ENCODE measurements around the gene DSTN. TPM values are rescaled to one million over a fixed set of nuclear protein-coding genes. Genes with fewer than 3 reads are reported as not detected.

DSTN gene
- 113 TPM for polyA plus RNA-seq (2013)

DNA sequence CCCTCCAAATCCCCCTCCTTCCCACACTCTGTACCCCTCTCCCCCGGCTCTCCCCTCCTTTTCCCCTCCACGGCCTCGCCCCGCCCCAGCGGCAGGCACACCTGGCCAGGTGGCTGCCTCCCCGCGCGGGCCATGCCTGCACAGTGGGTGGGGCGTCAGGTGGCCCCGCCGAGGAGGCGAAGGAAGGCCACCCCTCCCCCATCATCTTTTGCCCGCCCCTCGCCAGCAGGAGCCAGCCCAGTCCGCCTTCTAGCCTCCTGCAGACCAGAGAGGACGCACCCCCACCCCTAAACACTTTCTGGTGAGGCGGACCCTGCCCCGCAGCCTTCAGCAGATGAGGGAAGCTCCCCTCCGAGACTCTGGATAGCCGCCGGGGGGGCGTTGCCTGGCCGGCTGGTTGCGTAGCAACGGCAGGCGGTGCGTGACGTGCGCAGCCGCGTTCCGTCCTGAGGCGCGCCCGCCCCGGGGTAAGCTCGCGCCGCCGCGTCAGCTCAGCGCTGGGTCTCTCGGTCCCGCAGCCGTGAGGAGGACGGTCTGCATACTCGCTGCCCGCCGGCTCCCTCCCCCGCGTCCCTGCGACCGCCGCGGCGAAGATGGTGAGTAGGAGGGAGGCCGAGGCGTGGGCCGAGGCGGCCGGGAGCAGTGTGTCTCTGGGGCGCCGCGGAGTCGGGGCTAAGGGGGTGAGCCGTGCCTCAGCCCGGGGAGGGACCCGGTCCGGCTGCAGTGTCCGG is at the start of gene DSTN:
DSTN (plus strand) TSS at position 460 of the 731 bp plus-strand sequence; CDS start at position 594, 134 bp downstream.
- ChIA-PET CTCF (interaction anchor here (0.6 to 2.6 kb wide), 10 partner anchors 8 to 272 kb away, joined by 3 to 9 read pairs (median 4); no protein-coding TSS in a partner anchor), POLR2A (interaction anchor here (0.6 to 1.0 kb wide), 2 partner anchors 9 to 41 kb away, joined by 3 read pairs; no protein-coding TSS in a partner anchor)
- peaks cover 0 to 15% (median 6%) of the 10 kb centered on the region in 5 experiments for H3K27me3 ChIP-seq (replicated peaks in 2 of 5; ENCODE audit: control insufficient read depth in 4 of 5, insufficient read depth in 5 of 5, low read length in 4 of 5)
- DNase-seq = peak; percentile 80 to 91 (median 86)
- peaks cover 0 to 2% (median under 1%) of the 10 kb centered on the region in 4 experiments for H3K36me3 ChIP-seq (ENCODE audit: control insufficient read depth in 4 of 4, insufficient read depth in 4 of 4, low read length in 3 of 4)
- H3K27ac ChIP-seq (ENCODE audit: insufficient read depth in 1 of 2, low read depth in 1 of 2, low read length in 2 of 2, poor library complexity in 1 of 2, severe bottlenecking in 2 of 2) = peak within 1 kb of the TSS in 1 of 2 experiments; percentile 77
- H3K9me3 ChIP-seq (ENCODE audit: control extremely low read depth in 1 of 5, control insufficient read depth in 4 of 5, insufficient read depth in 2 of 5, low read depth in 1 of 5, low read length in 4 of 5) = peaks cover 0 to 2% (median 0%) of the 10 kb centered on the region in 5 experiments
- 0% methylated on average over 24 of the region's 70 CpGs for WGBS (ENCODE audit: insufficient coverage)
- peak within 1 kb of the TSS; percentile 82 to 98 (median 90) for H3K4me3 ChIP-seq (ENCODE audit: control insufficient read depth in 1 of 7, extremely low read depth in 1 of 7, insufficient read depth in 4 of 7, low read depth in 2 of 7, low read length in 6 of 7)
- H3K4me1 ChIP-seq (ENCODE audit: control extremely low read depth in 1 of 4, control insufficient read depth in 4 of 4, insufficient read depth in 4 of 4, low read length in 3 of 4) = peaks cover 5 to 26% (median 18%) of the 10 kb centered on the region in 4 experiments

DNA sequence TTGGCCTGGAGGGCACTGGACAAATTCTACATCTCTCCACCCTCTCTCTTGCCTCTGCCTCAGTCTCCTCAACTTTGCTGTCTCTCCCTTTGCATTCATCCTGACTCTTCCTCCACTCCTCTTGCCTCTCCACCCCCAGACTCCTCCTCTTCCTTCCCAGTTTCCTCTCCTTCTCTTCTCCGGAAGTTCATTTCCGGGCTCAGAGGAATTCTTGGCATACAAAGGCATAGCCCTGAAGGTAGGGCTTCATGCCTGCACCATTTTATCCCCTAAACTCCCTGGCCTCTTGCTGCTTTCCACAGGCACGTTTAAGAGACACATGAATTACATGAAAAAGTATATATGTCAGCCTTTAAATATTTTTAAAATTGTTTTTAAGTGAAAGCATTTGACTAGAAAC is 49.3 kb upstream of the DSTN start:
- Histone ChIP-seq H3K27me3 (replicated peaks in 2 of 5; ENCODE audit: control insufficient read depth in 4 of 5, insufficient read depth in 5 of 5, low read length in 4 of 5) (peaks cover 0 to 2% (median 0%) of the 10 kb centered on the region in 5 experiments), H3K27ac (ENCODE audit: insufficient read depth in 1 of 2, low read depth in 1 of 2, low read length in 2 of 2, poor library complexity in 1 of 2, severe bottlenecking in 2 of 2) (no peak overlapping the region), H3K4me3 (ENCODE audit: control insufficient read depth in 1 of 7, extremely low read depth in 1 of 7, insufficient read depth in 4 of 7, low read depth in 2 of 7, low read length in 6 of 7) (no peak overlapping the region), H3K36me3 (ENCODE audit: control insufficient read depth in 4 of 4, insufficient read depth in 4 of 4, low read length in 3 of 4) (no peaks in the 10 kb centered on the region), H3K4me1 (ENCODE audit: control extremely low read depth in 1 of 4, control insufficient read depth in 4 of 4, insufficient read depth in 4 of 4, low read length in 3 of 4) (peaks cover 0 to 3% (median 0%) of the 10 kb centered on the region in 4 experiments), H3K9me3 (ENCODE audit: control extremely low read depth in 1 of 5, control insufficient read depth in 4 of 5, insufficient read depth in 2 of 5, low read depth in 1 of 5, low read length in 4 of 5) (no peaks in the 10 kb centered on the region)
- POLR2A ChIA-PET = no interaction called here
- CTCF ChIA-PET = interaction anchor here (1.2 to 1.8 kb wide), 2 partner anchors 16 to 96 kb away, joined by 3 to 4 read pairs; no protein-coding TSS in a partner anchor
- 17% methylated on average over 2 of the region's 3 CpGs for WGBS (ENCODE audit: insufficient coverage)
- no peak for DNase-seq

DNA sequence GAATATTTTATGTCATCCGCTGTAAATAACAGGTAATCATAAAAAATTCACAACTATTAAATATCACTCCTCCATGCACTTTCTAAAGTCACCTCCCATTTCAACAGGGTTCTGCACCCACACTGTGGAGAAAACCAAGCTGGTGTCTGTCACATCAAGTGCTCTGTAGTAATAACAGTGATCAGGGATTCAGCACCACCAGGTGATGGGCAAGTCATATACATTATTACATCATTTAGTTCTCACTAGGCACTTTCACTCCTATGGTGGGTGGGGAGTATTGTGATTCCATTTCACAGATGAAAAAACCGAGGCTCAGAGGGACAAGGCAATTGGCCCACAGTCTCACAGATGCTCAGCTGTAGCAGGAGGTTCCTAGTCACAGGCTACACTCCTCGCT is 47.3 kb upstream of the DSTN start:
- CTCF ChIA-PET = interaction anchor here (2.7 kb wide), 1 partner anchor 9 kb away, joined by 12 read pairs; no protein-coding TSS in a partner anchor
- 90% methylated on average over 2 of the region's 3 CpGs for WGBS (ENCODE audit: insufficient coverage)

DNA sequence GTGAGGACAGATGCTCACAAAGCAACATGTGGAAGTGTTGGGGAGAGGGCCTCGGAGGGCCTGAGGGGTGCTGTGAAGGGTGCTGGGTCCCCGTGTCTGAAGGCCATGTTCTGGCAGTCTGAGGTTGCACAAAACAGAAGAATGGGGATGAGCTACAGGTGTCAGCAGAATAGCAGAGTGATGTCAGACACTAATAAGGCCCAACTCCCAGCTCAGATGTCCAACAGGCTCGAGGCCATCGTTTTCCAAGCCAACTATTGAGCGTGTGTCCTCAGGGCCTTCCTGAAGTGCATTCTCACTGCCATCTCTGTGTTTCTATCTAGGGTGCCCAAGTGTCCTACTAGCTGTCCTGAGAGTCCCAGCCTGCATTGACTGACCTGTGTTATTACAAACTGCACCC is 46.5 kb upstream of the DSTN start:
- no peak for DNase-seq
- Histone ChIP-seq H3K9me3 (ENCODE audit: control extremely low read depth in 1 of 5, control insufficient read depth in 4 of 5, insufficient read depth in 2 of 5, low read depth in 1 of 5, low read length in 4 of 5) (no peaks in the 10 kb centered on the region), H3K4me3 (ENCODE audit: control insufficient read depth in 1 of 7, extremely low read depth in 1 of 7, insufficient read depth in 4 of 7, low read depth in 2 of 7, low read length in 6 of 7) (no peak overlapping the region), H3K4me1 (ENCODE audit: control extremely low read depth in 1 of 4, control insufficient read depth in 4 of 4, insufficient read depth in 4 of 4, low read length in 3 of 4) (peaks cover 0 to 3% (median 0%) of the 10 kb centered on the region in 4 experiments), H3K27ac (ENCODE audit: insufficient read depth in 1 of 2, low read depth in 1 of 2, low read length in 2 of 2, poor library complexity in 1 of 2, severe bottlenecking in 2 of 2) (no peak overlapping the region), H3K36me3 (ENCODE audit: control insufficient read depth in 4 of 4, insufficient read depth in 4 of 4, low read length in 3 of 4) (no peaks in the 10 kb centered on the region), H3K27me3 (replicated peaks in 2 of 5; ENCODE audit: control insufficient read depth in 4 of 5, insufficient read depth in 5 of 5, low read length in 4 of 5) (peaks cover 0 to 2% (median 0%) of the 10 kb centered on the region in 5 experiments)
- POLR2A ChIA-PET = no interaction called here
- CTCF ChIA-PET = interaction anchor here (2.7 kb wide), 1 partner anchor 10 kb away, joined by 12 read pairs; no protein-coding TSS in a partner anchor
- WGBS (ENCODE audit: insufficient coverage) = 100% methylated on average over 5 of the region's 5 CpGs

More for the DNA sequence above, 47.3 kb upstream of the DSTN start:
- Histone ChIP-seq H3K9me3 (ENCODE audit: control extremely low read depth in 1 of 5, control insufficient read depth in 4 of 5, insufficient read depth in 2 of 5, low read depth in 1 of 5, low read length in 4 of 5) (no peaks in the 10 kb centered on the region), H3K36me3 (ENCODE audit: control insufficient read depth in 4 of 4, insufficient read depth in 4 of 4, low read length in 3 of 4) (no peaks in the 10 kb centered on the region), H3K4me1 (ENCODE audit: control extremely low read depth in 1 of 4, control insufficient read depth in 4 of 4, insufficient read depth in 4 of 4, low read length in 3 of 4) (peaks cover 0 to 3% (median 0%) of the 10 kb centered on the region in 4 experiments), H3K27ac (ENCODE audit: insufficient read depth in 1 of 2, low read depth in 1 of 2, low read length in 2 of 2, poor library complexity in 1 of 2, severe bottlenecking in 2 of 2) (no peak overlapping the region), H3K27me3 (replicated peaks in 2 of 5; ENCODE audit: control insufficient read depth in 4 of 5, insufficient read depth in 5 of 5, low read length in 4 of 5) (peaks cover 0 to 2% (median 0%) of the 10 kb centered on the region in 5 experiments), H3K4me3 (ENCODE audit: control insufficient read depth in 1 of 7, extremely low read depth in 1 of 7, insufficient read depth in 4 of 7, low read depth in 2 of 7, low read length in 6 of 7) (no peak overlapping the region)
- POLR2A ChIA-PET = no interaction called here
- no peak for DNase-seq

DNA sequence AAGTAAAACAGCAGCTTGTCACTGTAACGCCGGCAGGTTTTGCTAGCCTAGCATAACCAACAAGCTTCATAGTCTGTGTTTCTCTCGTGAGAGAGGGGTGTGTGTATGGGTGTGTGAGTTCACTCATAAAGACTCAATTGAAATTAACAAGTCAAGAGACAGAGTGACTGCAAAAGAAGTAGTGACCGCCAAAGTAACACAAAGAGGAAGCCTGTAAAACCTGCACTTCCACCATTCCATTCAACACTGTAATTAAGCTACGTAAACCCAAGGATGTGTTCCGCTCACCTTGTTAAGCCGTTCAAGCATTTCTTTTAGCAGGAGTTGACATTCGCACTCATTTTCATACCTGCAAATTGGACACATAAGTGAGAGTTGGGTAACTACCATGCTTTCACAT is 45.3 kb upstream of the DSTN start:
- peaks cover 0 to 3% (median 0%) of the 10 kb centered on the region in 5 experiments for H3K27me3 ChIP-seq (replicated peaks in 2 of 5; ENCODE audit: control insufficient read depth in 4 of 5, insufficient read depth in 5 of 5, low read length in 4 of 5)
- H3K9me3 ChIP-seq (ENCODE audit: control extremely low read depth in 1 of 5, control insufficient read depth in 4 of 5, insufficient read depth in 2 of 5, low read depth in 1 of 5, low read length in 4 of 5) = no peaks in the 10 kb centered on the region
- H3K36me3 ChIP-seq (ENCODE audit: control insufficient read depth in 4 of 4, insufficient read depth in 4 of 4, low read length in 3 of 4) = no peaks in the 10 kb centered on the region
- no peak overlapping the region for H3K4me3 ChIP-seq (ENCODE audit: control insufficient read depth in 1 of 7, extremely low read depth in 1 of 7, insufficient read depth in 4 of 7, low read depth in 2 of 7, low read length in 6 of 7)
- peaks cover 0 to 3% (median 0%) of the 10 kb centered on the region in 4 experiments for H3K4me1 ChIP-seq (ENCODE audit: control extremely low read depth in 1 of 4, control insufficient read depth in 4 of 4, insufficient read depth in 4 of 4, low read length in 3 of 4)
- no peak for DNase-seq
- CTCF ChIA-PET = interaction anchor here (0.6 to 1.9 kb wide), 3 partner anchors 17 to 93 kb away, joined by 3 to 5 read pairs (median 3); no protein-coding TSS in a partner anchor
- H3K27ac ChIP-seq (ENCODE audit: insufficient read depth in 1 of 2, low read depth in 1 of 2, low read length in 2 of 2, poor library complexity in 1 of 2, severe bottlenecking in 2 of 2) = no peak overlapping the region
- POLR2A ChIA-PET = interaction anchor here (0.5 kb wide), 1 partner anchor 41 kb away, joined by 3 read pairs; no protein-coding TSS in a partner anchor
- WGBS (ENCODE audit: insufficient coverage) = 97% methylated on average over 5 of the region's 8 CpGs

DNA sequence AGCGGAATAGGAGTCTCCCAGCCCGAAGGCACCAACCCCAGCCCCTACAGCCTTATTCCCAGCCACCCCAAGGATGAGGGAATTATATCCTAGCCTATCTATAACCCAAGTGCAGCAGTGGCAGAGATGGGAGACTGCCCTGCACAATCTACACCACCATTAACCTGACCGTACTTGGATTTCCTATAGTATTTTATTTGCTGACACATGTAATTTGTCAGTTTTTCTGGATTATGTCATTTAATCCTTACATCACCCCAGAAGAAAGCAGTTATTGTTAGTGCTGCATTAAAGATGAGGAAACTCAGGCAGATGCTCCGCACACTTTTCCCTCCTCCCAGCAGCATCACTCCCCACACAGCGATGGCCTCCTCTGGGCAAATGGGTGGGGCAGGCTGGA is 44.7 kb upstream of the DSTN start:
- H3K27ac ChIP-seq (ENCODE audit: insufficient read depth in 1 of 2, low read depth in 1 of 2, low read length in 2 of 2, poor library complexity in 1 of 2, severe bottlenecking in 2 of 2) = no peak overlapping the region
- CTCF ChIA-PET = interaction anchor here (1.9 kb wide), 1 partner anchor 92 kb away, joined by 5 read pairs; no protein-coding TSS in a partner anchor

DNA sequence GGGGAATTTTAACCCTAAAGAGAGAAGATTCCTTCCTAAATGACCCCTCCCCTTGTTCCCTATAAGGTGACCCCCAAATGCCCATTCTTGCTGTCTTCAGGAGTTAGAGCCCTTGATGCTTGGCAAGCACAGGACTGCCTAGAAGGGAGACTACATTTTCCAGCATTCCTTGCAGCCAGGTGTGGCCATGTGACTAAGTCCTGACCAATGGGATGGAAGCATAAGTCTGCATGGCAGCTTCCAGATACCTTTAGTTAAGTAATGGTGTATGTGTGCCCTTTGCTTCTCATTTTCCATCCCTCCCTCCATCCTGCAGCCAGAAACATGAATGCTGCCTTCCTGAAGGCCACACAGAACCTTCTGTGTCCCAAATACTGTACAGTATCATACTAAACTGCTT is 44.2 kb upstream of the DSTN start:
- no peak overlapping the region for H3K27ac ChIP-seq (ENCODE audit: insufficient read depth in 1 of 2, low read depth in 1 of 2, low read length in 2 of 2, poor library complexity in 1 of 2, severe bottlenecking in 2 of 2)
- H3K36me3 ChIP-seq (ENCODE audit: control insufficient read depth in 4 of 4, insufficient read depth in 4 of 4, low read length in 3 of 4) = no peaks in the 10 kb centered on the region
- peaks cover 0 to 5% (median 2%) of the 10 kb centered on the region in 5 experiments for H3K27me3 ChIP-seq (replicated peaks in 2 of 5; ENCODE audit: control insufficient read depth in 4 of 5, insufficient read depth in 5 of 5, low read length in 4 of 5)
- ChIA-PET POLR2A (no interaction called here), CTCF (interaction anchor here (1.9 kb wide), 1 partner anchor 92 kb away, joined by 5 read pairs; no protein-coding TSS in a partner anchor)
- H3K9me3 ChIP-seq (ENCODE audit: control extremely low read depth in 1 of 5, control insufficient read depth in 4 of 5, insufficient read depth in 2 of 5, low read depth in 1 of 5, low read length in 4 of 5) = no peaks in the 10 kb centered on the region
- DNase-seq = peak; percentile 25 to 37 (median 33)
- no peak overlapping the region for H3K4me3 ChIP-seq (ENCODE audit: control insufficient read depth in 1 of 7, extremely low read depth in 1 of 7, insufficient read depth in 4 of 7, low read depth in 2 of 7, low read length in 6 of 7)
- peaks cover 0 to 3% (median 2%) of the 10 kb centered on the region in 4 experiments for H3K4me1 ChIP-seq (ENCODE audit: control extremely low read depth in 1 of 4, control insufficient read depth in 4 of 4, insufficient read depth in 4 of 4, low read length in 3 of 4)

More for the DNA sequence above, 44.7 kb upstream of the DSTN start:
- Histone ChIP-seq H3K9me3 (ENCODE audit: control extremely low read depth in 1 of 5, control insufficient read depth in 4 of 5, insufficient read depth in 2 of 5, low read depth in 1 of 5, low read length in 4 of 5) (no peaks in the 10 kb centered on the region), H3K4me1 (ENCODE audit: control extremely low read depth in 1 of 4, control insufficient read depth in 4 of 4, insufficient read depth in 4 of 4, low read length in 3 of 4) (peaks cover 0 to 3% (median 0%) of the 10 kb centered on the region in 4 experiments), H3K4me3 (ENCODE audit: control insufficient read depth in 1 of 7, extremely low read depth in 1 of 7, insufficient read depth in 4 of 7, low read depth in 2 of 7, low read length in 6 of 7) (no peak overlapping the region), H3K27me3 (replicated peaks in 2 of 5; ENCODE audit: control insufficient read depth in 4 of 5, insufficient read depth in 5 of 5, low read length in 4 of 5) (peaks cover 0 to 5% (median 0%) of the 10 kb centered on the region in 5 experiments), H3K36me3 (ENCODE audit: control insufficient read depth in 4 of 4, insufficient read depth in 4 of 4, low read length in 3 of 4) (no peaks in the 10 kb centered on the region)
- POLR2A ChIA-PET = no interaction called here
- no peak for DNase-seq
- 100% methylated on average over 2 of the region's 5 CpGs for WGBS (ENCODE audit: insufficient coverage)
